Trophoblast cell (in vitro differentiated cells and primary cell): ENCODE results near the gene ZNF592.

Experiments
- DNase-seq, 2 donors: peaks; one replicate each; pipeline ENCODE4 v3.0.0-alpha.2; 2016
- H2AFZ ChIP-seq: 2 replicates; pipeline ENCODE4 v1.6.1; 2013; ENCODE audit warnings: low read length, moderate library complexity, mild to moderate bottlenecking; ENCODE audit not compliant: insufficient read depth, poor library complexity
- H2AK5ac ChIP-seq: 2 replicates; pipeline ENCODE4 v1.6.1; 2013; ENCODE audit warnings: mild to moderate bottlenecking, low read length
- H2BK120ac ChIP-seq: 2 replicates; pipeline ENCODE4 v1.6.1; 2013; ENCODE audit warnings: low read length, mild to moderate bottlenecking, moderate library complexity; ENCODE audit not compliant: insufficient read depth, poor library complexity
- H2BK12ac ChIP-seq: 2 replicates; pipeline ENCODE4 v1.6.1; 2013; ENCODE audit warnings: mild to moderate bottlenecking, low read length, moderate library complexity
- H2BK5ac ChIP-seq: 2 replicates; pipeline ENCODE4 v1.6.1; 2013; ENCODE audit warnings: low read length, low read depth, moderate library complexity, mild to moderate bottlenecking; ENCODE audit not compliant: poor library complexity
- H3K14ac ChIP-seq: 2 replicates; pipeline ENCODE4 v1.6.1; 2013; ENCODE audit warnings: mild to moderate bottlenecking, low read length
- H3K18ac ChIP-seq: 2 replicates; pipeline ENCODE4 v1.6.1; 2013; ENCODE audit warnings: mild to moderate bottlenecking, low read length
- H3K23ac ChIP-seq: 2 replicates; pipeline ENCODE4 v1.6.1; 2013; ENCODE audit warnings: low read length
- H3K27ac ChIP-seq: 2 replicates; pipeline ENCODE4 v1.5.1; 2013; ENCODE audit warnings: low read depth, mild to moderate bottlenecking, inconsistent platforms, low read length, moderate library complexity
- H3K27me3 ChIP-seq: 2 replicates; pipeline ENCODE4 v1.6.1; 2013; ENCODE audit warnings: inconsistent platforms, mild to moderate bottlenecking, low read length, moderate library complexity; ENCODE audit not compliant: insufficient read depth
- H3K36me3 ChIP-seq, 2 experiments: 1 replicate in 1 of 2; 2 replicates in 1 of 2; pipeline ENCODE4 v1.6.1; 2013; ENCODE audit warnings: low read length in 2 of 2, mild to moderate bottlenecking in 2 of 2, moderate library complexity in 1 of 2; ENCODE audit not compliant: insufficient read depth in 2 of 2, control insufficient read depth in 1 of 2
- H3K4ac ChIP-seq: 2 replicates; pipeline ENCODE4 v1.6.1; 2013; ENCODE audit warnings: low read depth, mild to moderate bottlenecking, low read length, moderate library complexity
- H3K4me1 ChIP-seq, 2 experiments: 1 replicate in 1 of 2; 2 replicates in 1 of 2; pipeline ENCODE4 v1.6.1; 2013; ENCODE audit warnings: low read length in 2 of 2, mild to moderate bottlenecking in 2 of 2, moderate library complexity in 1 of 2; ENCODE audit not compliant: insufficient read depth in 2 of 2, control insufficient read depth in 1 of 2
- H3K4me2 ChIP-seq: 2 replicates; pipeline ENCODE4 v1.6.1; 2013; ENCODE audit warnings: inconsistent platforms, mild to moderate bottlenecking, low read length, moderate library complexity
- H3K4me3 ChIP-seq: 2 replicates; pipeline ENCODE4 v1.5.1; 2013; ENCODE audit warnings: mild to moderate bottlenecking, low read depth, low read length, inconsistent platforms
- H3K79me1 ChIP-seq: one replicate; pipeline ENCODE4 v1.6.1; 2013; ENCODE audit warnings: low read length
- H3K79me2 ChIP-seq: 2 replicates; pipeline ENCODE4 v1.6.1; 2013; ENCODE audit warnings: low read length, mild to moderate bottlenecking; ENCODE audit not compliant: control insufficient read depth, insufficient read depth, poor library complexity
- H3K9ac ChIP-seq: 2 replicates; pipeline ENCODE4 v1.6.1; 2013; ENCODE audit warnings: mild to moderate bottlenecking, low read length
- H3K9me3 ChIP-seq: 2 replicates; pipeline ENCODE4 v1.6.1; 2013; ENCODE audit warnings: low read depth, mild to moderate bottlenecking, control low read depth, inconsistent platforms, low read length; ENCODE audit not compliant: insufficient read depth
- H4K12ac ChIP-seq: 2 replicates; pipeline ENCODE4 v1.6.1; 2013; ENCODE audit warnings: low read depth, mild to moderate bottlenecking, low read length, moderate library complexity
- H4K8ac ChIP-seq: 2 replicates; pipeline ENCODE4 v1.6.1; 2013; ENCODE audit warnings: low read depth, mild to moderate bottlenecking, low read length, moderate library complexity
- H4K91ac ChIP-seq: one replicate; pipeline ENCODE4 v1.6.1; 2013; ENCODE audit warnings: low read depth, mild to moderate bottlenecking, low read length, moderate library complexity
- whole genome bisulfite sequencing: extraction: QIAGEN DNeasy Blood & Tissue Kit; methylation state at CpG from one replicate; pipeline ENCODE4 v1.1.7; 2013; ENCODE audit warnings: missing lambda C conversion rate; ENCODE audit not compliant: insufficient read length, insufficient coverage; ENCODE audit errors: extremely low coverage; 5-methylcytosine and 5-hydroxymethylcytosine counted together

Gene ZNF592

DNA sequence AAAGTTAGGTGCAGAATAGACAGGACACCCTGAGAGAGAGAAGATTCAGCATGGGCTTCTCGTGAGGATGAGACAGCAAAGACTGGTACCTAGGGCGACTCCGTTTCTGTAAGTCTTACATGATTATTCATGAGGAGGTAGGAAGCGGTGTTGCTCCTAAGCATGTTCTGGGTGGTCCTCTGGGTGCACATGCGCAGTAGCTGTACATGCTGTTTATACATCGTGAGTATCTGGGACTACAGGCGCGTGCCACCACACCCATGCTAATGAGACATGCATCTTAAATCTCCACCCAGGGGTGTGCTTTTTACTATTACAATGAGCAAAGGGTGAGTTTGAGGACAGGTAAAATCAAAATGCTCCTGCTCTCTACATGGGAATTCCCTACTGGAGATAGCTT, 81.0 kb downstream of the ZNF592 start:
- H3K4me2 ChIP-seq, result no peak overlapping the region
- no peaks in the 10 kb centered on the region for H3K27me3 ChIP-seq
- no CpG with 5 or more reads among the region's 8 CpGs for WGBS

DNA sequence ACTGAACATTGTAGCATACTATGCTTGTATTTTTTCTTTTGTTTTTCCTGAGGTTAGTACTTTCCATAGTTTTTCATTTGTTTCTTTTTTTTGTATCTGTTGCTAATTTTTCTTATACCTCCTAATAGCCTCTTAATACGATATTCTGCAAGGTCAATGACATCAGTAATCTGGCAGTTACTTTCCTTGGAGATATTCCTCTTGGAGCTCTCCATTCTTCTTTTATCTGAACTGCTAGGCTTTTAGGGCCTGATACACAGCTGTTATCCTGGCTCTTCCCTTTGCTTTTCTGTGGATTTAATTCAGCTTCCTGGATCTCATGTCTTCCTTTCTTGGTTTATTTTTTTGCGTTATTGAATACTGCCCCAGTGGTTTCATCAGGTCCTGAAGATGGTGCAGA, 81.6 kb downstream of the ZNF592 start:
- no peak overlapping the region for H2BK12ac ChIP-seq
- H3K27ac ChIP-seq, result no peak overlapping the region
- H4K12ac ChIP-seq, result no peak overlapping the region
- no peaks in the 10 kb centered on the region for H3K27me3 ChIP-seq
- no peak overlapping the region for H3K9ac ChIP-seq
- H4K8ac ChIP-seq, result no peak overlapping the region
- H3K23ac ChIP-seq, result no peak overlapping the region
- no CpG with 5 or more reads among the region's 2 CpGs for WGBS
- H3K36me3 ChIP-seq, result peaks cover 12 to 28% of the 10 kb centered on the region in 2 experiments
- H3K79me1 ChIP-seq, result no peaks in the 10 kb centered on the region
- H3K79me2 ChIP-seq, result no peaks in the 10 kb centered on the region
- no peak overlapping the region for H3K4me2 ChIP-seq
- H2AFZ ChIP-seq, result no peak overlapping the region
- H2AK5ac ChIP-seq, result no peak overlapping the region
- H3K4ac ChIP-seq, result no peak overlapping the region
- H3K18ac ChIP-seq, result no peak overlapping the region
- H2BK5ac ChIP-seq, result no peak overlapping the region
- no peak overlapping the region for H2BK120ac ChIP-seq
- H3K4me1 ChIP-seq, result no peaks in the 10 kb centered on the region
- no peak overlapping the region for H3K4me3 ChIP-seq
- no peak for DNase-seq
- no peak overlapping the region for H4K91ac ChIP-seq
- H3K14ac ChIP-seq, result no peak overlapping the region
- H3K9me3 ChIP-seq, result no peaks in the 10 kb centered on the region

More for the DNA sequence above, 81.0 kb downstream of the ZNF592 start:
- no peak overlapping the region for H2BK5ac ChIP-seq
- no peak overlapping the region for H3K14ac ChIP-seq
- no peak overlapping the region for H2AK5ac ChIP-seq
- no peak overlapping the region for H3K18ac ChIP-seq
- no peak overlapping the region for H3K23ac ChIP-seq
- no peak overlapping the region for H2BK12ac ChIP-seq
- H3K36me3 ChIP-seq, result peaks cover 7 to 26% of the 10 kb centered on the region in 2 experiments
- H3K9ac ChIP-seq, result no peak overlapping the region
- H3K4me1 ChIP-seq, result no peaks in the 10 kb centered on the region
- no peak for DNase-seq
- H4K12ac ChIP-seq, result no peak overlapping the region
- H3K79me2 ChIP-seq, result no peaks in the 10 kb centered on the region
- no peak overlapping the region for H3K4ac ChIP-seq
- H3K9me3 ChIP-seq, result no peaks in the 10 kb centered on the region
- H3K4me3 ChIP-seq, result no peak overlapping the region
- no peak overlapping the region for H2AFZ ChIP-seq
- no peak overlapping the region for H3K27ac ChIP-seq
- no peak overlapping the region for H4K91ac ChIP-seq
- H2BK120ac ChIP-seq, result no peak overlapping the region
- H3K79me1 ChIP-seq, result no peaks in the 10 kb centered on the region
- H4K8ac ChIP-seq, result no peak overlapping the region

DNA sequence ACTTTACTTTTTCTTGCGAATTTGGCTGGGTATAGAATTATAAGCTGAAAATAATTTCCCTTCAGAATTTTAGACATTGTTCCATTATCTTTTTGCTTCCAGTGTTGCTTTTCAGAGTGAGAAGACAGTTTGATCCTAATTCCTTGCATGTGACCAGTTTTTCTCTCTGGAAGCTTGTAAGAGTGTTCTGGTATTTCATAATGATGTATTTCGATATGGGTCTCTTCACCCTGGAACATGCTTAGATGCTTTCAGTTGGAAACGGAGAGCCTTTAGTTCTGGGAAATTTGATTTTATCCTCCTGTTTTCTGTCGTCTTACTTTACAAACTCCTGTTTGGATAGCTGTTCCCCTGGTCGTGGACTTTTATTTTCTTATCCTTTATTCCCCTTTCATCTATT, 82.6 kb downstream of the ZNF592 start:
- Histone ChIP-seq H3K9me3 (no peaks in the 10 kb centered on the region), H3K14ac (no peak overlapping the region), H3K4ac (no peak overlapping the region), H3K4me2 (no peak overlapping the region), H2AFZ (no peak overlapping the region), H3K27ac (no peak overlapping the region), H3K4me3 (no peak overlapping the region), H2BK120ac (no peak overlapping the region), H2BK12ac (no peak overlapping the region), H4K91ac (no peak overlapping the region), H3K79me1 (no peaks in the 10 kb centered on the region), H2BK5ac (no peak overlapping the region), H4K12ac (no peak overlapping the region), H3K23ac (no peak overlapping the region), H3K79me2 (no peaks in the 10 kb centered on the region), H3K9ac (no peak overlapping the region), H4K8ac (no peak overlapping the region), H3K27me3 (no peaks in the 10 kb centered on the region), H3K4me1 (no peaks in the 10 kb centered on the region), H3K18ac (no peak overlapping the region), H2AK5ac (no peak overlapping the region), H3K36me3 (peaks cover 16 to 35% of the 10 kb centered on the region in 2 experiments)
- no peak for DNase-seq
- no CpG with 5 or more reads among the region's 5 CpGs for WGBS

DNA sequence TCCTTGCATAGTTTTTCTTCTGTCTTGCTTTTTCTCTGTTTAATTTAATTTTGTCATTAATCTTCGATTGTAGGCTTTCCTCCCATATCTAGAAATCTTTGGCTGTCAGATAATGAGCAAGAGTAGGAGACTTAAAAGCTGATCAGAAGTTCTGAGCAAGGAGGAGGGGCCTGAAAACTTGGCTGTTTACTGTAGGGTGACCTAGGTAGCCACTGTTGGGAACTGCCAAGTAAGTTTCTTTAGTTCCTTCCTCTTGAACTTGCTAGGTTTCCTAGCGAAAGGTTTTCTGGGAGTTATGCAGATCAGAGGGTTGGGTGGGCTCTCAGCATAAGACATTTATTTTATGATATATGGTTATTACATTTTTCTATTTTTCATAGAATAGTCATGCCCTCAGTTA, 83.2 kb downstream of the ZNF592 start:
- DNase-seq, result no peak

More for the DNA sequence above, 83.2 kb downstream of the ZNF592 start:
- Histone ChIP-seq H3K79me2 (no peaks in the 10 kb centered on the region), H2AK5ac (no peak overlapping the region), H2BK5ac (no peak overlapping the region), H2BK12ac (no peak overlapping the region), H3K4me3 (no peak overlapping the region), H4K12ac (no peak overlapping the region), H4K8ac (no peak overlapping the region), H3K9me3 (no peaks in the 10 kb centered on the region), H2BK120ac (no peak overlapping the region), H3K4me1 (no peaks in the 10 kb centered on the region), H3K27me3 (no peaks in the 10 kb centered on the region), H3K79me1 (no peaks in the 10 kb centered on the region), H4K91ac (no peak overlapping the region), H3K4me2 (no peak overlapping the region), H2AFZ (no peak overlapping the region), H3K27ac (no peak overlapping the region), H3K4ac (no peak overlapping the region), H3K36me3 (peaks cover 17 to 35% of the 10 kb centered on the region in 2 experiments), H3K9ac (no peak overlapping the region), H3K23ac (no peak overlapping the region), H3K18ac (no peak overlapping the region), H3K14ac (no peak overlapping the region)
- no CpG with 5 or more reads among the region's 2 CpGs for WGBS
